Skeletal muscle satellite cell (primary cell): Measurements from ENCODE around the gene RXFP4.

Experiments used
- H3K27me3 ChIP-seq: 2 replicates; pipeline ENCODE4 v1.7.0; 2013; ENCODE audit warnings: low read length; ENCODE audit not compliant: control insufficient read depth, insufficient read depth
- H3K36me3 ChIP-seq: 2 replicates; pipeline ENCODE4 v1.7.0; 2013; ENCODE audit warnings: mild to moderate bottlenecking, control low read depth, low read length; ENCODE audit not compliant: insufficient read depth
- H3K4me1 ChIP-seq: 2 replicates; pipeline ENCODE4 v1.7.0; 2013; ENCODE audit warnings: low read length; ENCODE audit not compliant: control insufficient read depth, insufficient read depth
- H3K4me2 ChIP-seq: 2 replicates; pipeline ENCODE4 v1.7.0; 2013; ENCODE audit warnings: mild to moderate bottlenecking, low read length
- H3K4me3 ChIP-seq: 2 replicates; pipeline ENCODE4 v1.7.0; 2013; ENCODE audit warnings: low read length
- H3K9ac ChIP-seq: 2 replicates; pipeline ENCODE4 v1.7.0; 2013; ENCODE audit warnings: mild to moderate bottlenecking, low read depth, low read length, moderate library complexity
- H3K9me3 ChIP-seq: replicated peaks from 2 replicates; pipeline ENCODE4 v1.7.0; 2013; ENCODE audit warnings: mild to moderate bottlenecking, control low read depth, low read length

RXFP4 gene

DNA sequence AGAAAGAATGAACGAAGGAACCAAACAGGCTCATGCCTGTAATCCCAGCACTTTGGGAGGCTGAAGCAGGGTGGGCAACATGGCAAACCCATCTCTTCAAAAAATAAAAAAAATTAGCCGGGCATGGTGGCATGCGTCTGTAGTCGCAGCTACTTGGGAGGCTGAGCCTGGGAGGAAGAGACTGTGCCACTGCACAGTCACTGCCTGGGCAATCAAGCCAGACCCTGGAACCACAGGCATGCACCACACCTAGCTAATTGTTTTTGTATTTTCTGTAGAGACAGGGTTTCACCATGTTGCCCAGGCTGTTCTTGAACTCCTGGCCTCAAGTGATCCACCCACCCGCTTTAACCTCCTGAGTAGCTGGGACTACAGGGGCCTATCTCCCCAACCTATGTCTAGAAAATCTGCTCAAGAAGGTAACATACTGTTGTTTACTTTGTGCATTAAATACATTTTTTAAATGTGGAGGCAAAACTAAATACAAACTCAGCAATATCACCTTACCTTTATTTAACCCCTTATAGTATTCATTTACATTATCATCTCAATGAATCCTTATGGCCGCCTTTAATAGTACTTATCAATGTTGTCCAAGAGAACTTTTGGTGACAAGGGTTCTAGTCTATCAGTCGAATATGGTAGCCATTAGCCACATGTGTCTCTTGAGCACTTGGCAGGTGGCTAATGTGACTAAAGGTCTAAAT is 10.0 kb upstream of the RXFP4 start:
- Histone ChIP-seq H3K9ac (peak overlapping the region; percentile 47), H3K4me1 (peaks cover 33% of the 10 kb centered on the region), H3K9me3 (no peaks in the 10 kb centered on the region), H3K4me2 (peak overlapping the region; percentile 97), H3K36me3 (peaks cover 65% of the 10 kb centered on the region), H3K27me3 (no peaks in the 10 kb centered on the region), H3K4me3 (peak overlapping the region; percentile 53)

- Histone ChIP-seq H3K9me3 (no peaks in the 10 kb centered on the region), H3K9ac (peak overlapping the region; percentile 11), H3K36me3 (peaks cover 59% of the 10 kb centered on the region), H3K4me3 (peak overlapping the region; percentile 53), H3K4me2 (peak overlapping the region; percentile 97), H3K4me1 (peaks cover 33% of the 10 kb centered on the region), H3K27me3 (no peaks in the 10 kb centered on the region)
Measured at GRCh38 chr1:155932081-155932480, 9.4 kb upstream of the RXFP4 start.

- H3K4me2 ChIP-seq, result peak overlapping the region; percentile 97
- H3K4me3 ChIP-seq, result peak overlapping the region; percentile 82
- no peaks in the 10 kb centered on the region for H3K27me3 ChIP-seq
- H3K9ac ChIP-seq, result peak overlapping the region; percentile 94
- no peaks in the 10 kb centered on the region for H3K9me3 ChIP-seq
- H3K36me3 ChIP-seq, result peaks cover 55% of the 10 kb centered on the region
- H3K4me1 ChIP-seq, result peaks cover 33% of the 10 kb centered on the region
Measured at GRCh38 chr1:155932487-155932886, 9.0 kb upstream of the RXFP4 start.

DNA sequence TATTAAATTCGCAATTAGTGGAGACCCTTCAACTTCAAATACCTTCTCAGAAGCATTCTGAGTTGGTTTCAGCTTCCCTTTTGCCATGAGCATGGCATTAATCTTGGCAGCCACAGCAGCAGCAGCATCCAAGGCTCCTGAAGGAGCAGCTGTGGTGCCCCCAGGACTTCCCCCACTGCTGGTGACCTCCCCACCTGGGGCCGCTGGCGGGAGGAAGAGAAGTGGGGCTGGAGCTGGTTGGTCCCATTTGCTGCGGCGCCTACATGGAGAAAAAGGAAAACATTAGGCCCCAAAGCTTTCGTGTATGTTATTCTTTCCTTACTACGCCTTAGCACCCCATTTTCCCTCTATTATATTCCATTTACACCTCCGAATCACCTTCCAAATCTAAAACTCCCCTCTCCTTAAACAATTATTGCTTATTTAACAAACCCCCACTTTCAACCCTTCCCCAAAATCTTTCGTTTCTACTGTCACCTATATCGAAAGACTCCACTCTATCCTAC is 7.8 kb upstream of the RXFP4 start:
- no peaks in the 10 kb centered on the region for H3K27me3 ChIP-seq
- H3K9me3 ChIP-seq, result no peaks in the 10 kb centered on the region
- H3K4me2 ChIP-seq, result peak overlapping the region; percentile 97
- peak overlapping the region; percentile 82 for H3K4me3 ChIP-seq
- peak overlapping the region; percentile 94 for H3K9ac ChIP-seq
- peaks cover 45% of the 10 kb centered on the region for H3K36me3 ChIP-seq
- peaks cover 33% of the 10 kb centered on the region for H3K4me1 ChIP-seq

DNA sequence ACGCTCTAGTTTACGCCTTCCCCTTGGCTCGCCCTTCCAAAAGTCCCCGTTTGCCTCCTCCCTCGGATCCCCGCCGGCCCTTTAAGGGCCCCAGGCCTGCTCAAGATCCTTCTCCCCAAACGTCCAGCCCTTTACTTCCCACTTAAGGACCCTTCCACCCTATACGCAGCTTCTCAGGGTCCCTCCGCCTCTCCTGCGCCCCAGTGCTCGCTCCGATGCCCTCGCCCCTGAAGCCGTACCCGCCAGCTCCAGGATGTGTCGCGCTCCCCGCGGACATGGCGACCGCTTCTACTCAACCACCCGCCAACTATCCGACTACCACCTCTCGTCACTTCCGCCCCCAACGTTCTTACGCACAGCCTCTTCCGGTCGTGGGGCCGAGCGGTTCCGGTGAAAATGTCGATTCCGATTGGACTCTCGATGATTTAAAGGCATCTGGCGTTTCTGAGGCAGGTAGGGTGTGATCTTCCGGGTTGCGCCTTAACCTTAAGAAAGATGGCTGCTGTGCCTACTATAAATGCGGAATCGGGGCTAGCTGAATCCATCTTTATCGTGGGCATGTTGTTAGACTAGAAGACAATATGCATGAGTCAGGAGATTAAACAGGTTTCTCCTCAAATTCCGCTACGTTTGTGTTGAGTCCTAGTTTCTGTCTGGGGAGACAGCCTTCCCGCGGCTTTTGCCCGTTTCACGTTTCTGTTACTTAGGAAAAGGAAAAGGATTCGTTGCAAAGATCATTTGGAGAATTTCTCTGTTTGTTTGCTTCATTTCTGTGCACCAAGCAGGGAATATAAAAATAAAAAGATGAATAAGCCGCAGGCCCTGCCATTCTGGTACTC is 7.1 kb upstream of the RXFP4 start, which contains the start of gene KHDC4:
TSS of gene KHDC4 (minus strand) at position 317 of the 839 bp plus-strand sequence. CDS start at position 277, 40 bp downstream.
- Histone ChIP-seq H3K4me3 (peak within 1 kb of the TSS; percentile 82), H3K4me2 (peak within 1 kb of the TSS; percentile 97), H3K27me3 (no peaks in the 10 kb centered on the region), H3K36me3 (peaks cover 38% of the 10 kb centered on the region), H3K4me1 (peaks cover 33% of the 10 kb centered on the region), H3K9me3 (no peaks in the 10 kb centered on the region), H3K9ac (peak within 1 kb of the TSS; percentile 94)

DNA sequence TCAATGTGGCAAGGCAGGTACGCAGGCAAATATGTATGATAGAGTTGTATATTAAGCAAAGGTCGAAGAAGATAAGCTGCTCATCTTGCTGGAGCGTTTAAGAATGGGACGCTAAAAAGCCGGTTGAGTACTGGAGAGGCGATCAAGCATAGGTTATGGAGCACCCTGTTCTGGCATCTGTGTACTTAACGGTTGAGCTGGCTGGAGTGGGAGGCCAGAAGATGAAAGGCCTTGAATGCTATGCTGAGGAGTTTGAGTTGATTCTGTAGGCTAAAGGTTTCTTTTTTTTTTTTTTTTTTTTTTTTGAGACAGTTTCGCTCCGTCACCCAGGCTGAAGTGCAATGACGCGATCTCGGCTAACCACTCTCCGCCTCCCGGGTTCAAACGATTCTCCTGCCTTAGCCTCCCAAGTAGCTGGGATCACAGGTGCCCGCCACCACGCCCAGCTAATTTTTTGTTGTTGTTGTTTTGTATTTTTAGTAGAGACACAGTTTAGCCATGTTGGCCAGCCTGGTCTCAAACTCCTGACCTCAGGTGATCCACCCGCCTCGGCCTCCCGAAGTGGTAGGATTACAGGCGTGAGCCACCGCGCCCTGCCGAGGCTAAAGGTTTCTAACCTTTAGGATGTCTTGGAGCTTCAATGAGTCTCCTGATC is 6.4 kb upstream of the RXFP4 start:
- Histone ChIP-seq H3K4me3 (peak overlapping the region; percentile 82), H3K9me3 (no peaks in the 10 kb centered on the region), H3K4me2 (peak overlapping the region; percentile 81), H3K36me3 (peaks cover 34% of the 10 kb centered on the region), H3K9ac (peak overlapping the region; percentile 94), H3K27me3 (no peaks in the 10 kb centered on the region), H3K4me1 (peaks cover 33% of the 10 kb centered on the region)

- H3K9me3 ChIP-seq, result no peaks in the 10 kb centered on the region
- H3K27me3 ChIP-seq, result no peaks in the 10 kb centered on the region
- no peak overlapping the region for H3K4me2 ChIP-seq
- no peak overlapping the region for H3K9ac ChIP-seq
- no peak overlapping the region for H3K4me3 ChIP-seq
- H3K4me1 ChIP-seq, result peaks cover 26% of the 10 kb centered on the region
- H3K36me3 ChIP-seq, result peaks cover 3% of the 10 kb centered on the region
Measured at GRCh38 chr1:155938220-155938627, 3.2 kb upstream of the RXFP4 start.

- H3K27me3 ChIP-seq, result no peaks in the 10 kb centered on the region
- peaks cover 3% of the 10 kb centered on the region for H3K36me3 ChIP-seq
- H3K9me3 ChIP-seq, result no peaks in the 10 kb centered on the region
- H3K9ac ChIP-seq, result no peak overlapping the region
- H3K4me2 ChIP-seq, result no peak overlapping the region
- H3K4me1 ChIP-seq, result peaks cover 23% of the 10 kb centered on the region
- no peak overlapping the region for H3K4me3 ChIP-seq
Measured at GRCh38 chr1:155940482-155940992, 901 bp upstream of the RXFP4 start.

DNA sequence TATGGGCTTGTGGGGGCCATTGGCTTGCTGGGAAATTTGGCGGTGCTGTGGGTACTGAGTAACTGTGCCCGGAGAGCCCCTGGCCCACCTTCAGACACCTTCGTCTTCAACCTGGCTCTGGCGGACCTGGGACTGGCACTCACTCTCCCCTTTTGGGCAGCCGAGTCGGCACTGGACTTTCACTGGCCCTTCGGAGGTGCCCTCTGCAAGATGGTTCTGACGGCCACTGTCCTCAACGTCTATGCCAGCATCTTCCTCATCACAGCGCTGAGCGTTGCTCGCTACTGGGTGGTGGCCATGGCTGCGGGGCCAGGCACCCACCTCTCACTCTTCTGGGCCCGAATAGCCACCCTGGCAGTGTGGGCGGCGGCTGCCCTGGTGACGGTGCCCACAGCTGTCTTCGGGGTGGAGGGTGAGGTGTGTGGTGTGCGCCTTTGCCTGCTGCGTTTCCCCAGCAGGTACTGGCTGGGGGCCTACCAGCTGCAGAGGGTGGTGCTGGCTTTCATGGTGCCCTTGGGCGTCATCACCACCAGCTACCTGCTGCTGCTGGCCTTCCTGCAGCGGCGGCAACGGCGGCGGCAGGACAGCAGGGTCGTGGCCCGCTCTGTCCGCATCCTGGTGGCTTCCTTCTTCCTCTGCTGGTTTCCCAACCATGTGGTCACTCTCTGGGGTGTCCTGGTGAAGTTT is 550 bp downstream of the RXFP4 start:
- H3K4me3 ChIP-seq, result no peak overlapping the region
- H3K36me3 ChIP-seq, result peaks cover 16% of the 10 kb centered on the region
- H3K27me3 ChIP-seq, result no peaks in the 10 kb centered on the region
- H3K4me2 ChIP-seq, result peak overlapping the region; percentile 19
- no peak overlapping the region for H3K9ac ChIP-seq
- no peaks in the 10 kb centered on the region for H3K9me3 ChIP-seq
- peaks cover 23% of the 10 kb centered on the region for H3K4me1 ChIP-seq

- H3K9me3 ChIP-seq, result no peaks in the 10 kb centered on the region
- peaks cover 23% of the 10 kb centered on the region for H3K4me1 ChIP-seq
- H3K36me3 ChIP-seq, result peaks cover 23% of the 10 kb centered on the region
- H3K27me3 ChIP-seq, result no peaks in the 10 kb centered on the region
- no peak overlapping the region for H3K4me2 ChIP-seq
- H3K4me3 ChIP-seq, result no peak overlapping the region
- H3K9ac ChIP-seq, result no peak overlapping the region
Measured at GRCh38 chr1:155942578-155943141, 1.2 kb downstream of the RXFP4 start.
